OCI-LY3 (cell line): ENCODE data around the gene C2orf80.

ENCODE experiments used
- CTCF ChIP-seq: fragments of 200-600, 300-600 bp; sonication (generic); IDR thresholded peaks from 2 replicates; pipeline ENCODE4 v1.5.1; 2014; ENCODE audit warnings: antibody characterized with exemption, low read length, low read depth
- EZH2phosphoT487 ChIP-seq: fragments of 200-600 bp; shearing (Covaris generic); IDR thresholded peaks from 2 replicates; pipeline ENCODE4 v1.6.1; 2018; ENCODE audit warnings: antibody characterized with exemption, mixed run types, low read depth

DNA sequence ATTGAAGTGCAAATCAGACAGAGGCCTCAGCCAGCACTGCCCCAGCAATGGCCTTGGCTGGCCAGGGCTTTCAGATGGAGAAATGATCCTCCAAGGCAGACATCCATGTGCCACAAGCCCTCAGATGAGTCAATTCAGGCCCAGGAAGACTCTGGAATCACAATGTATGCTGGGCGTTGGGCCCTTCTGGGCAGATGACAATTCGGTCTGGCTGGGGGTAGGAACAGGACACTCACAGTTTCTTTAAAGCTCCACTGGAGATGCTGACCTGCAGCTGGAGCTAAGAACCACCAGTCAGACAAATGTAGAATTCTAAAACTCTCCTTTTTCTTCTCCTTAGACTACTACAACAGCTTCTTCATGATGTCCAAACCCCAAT lies 53.1 kb downstream of the C2orf80 start:
- no peak for TF ChIP-seq CTCF
- TF ChIP-seq EZH2phosphoT487, result no peak
